ENCODE data around the gene IFT172.
"Not testable (repeated sequence)": the region's sequence is repeated elsewhere in the genome, so short reads cannot be mapped to it uniquely, and the experiment has no call there.

GRCh38 chr2:27538839-27539450 is 49.4 kb upstream of the IFT172 start:
- TF ChIP-seq CTCF (IDR thresholded peaks at IDR 0.05; ENCODE audit: borderline replicate concordance, extremely low read depth, low read length, poor library complexity, severe bottlenecking); EZH2 (IDR thresholded peaks at IDR 0.05; ENCODE audit: borderline replicate concordance, low read depth, low read length, severe bottlenecking): not testable (repeated sequence)

Measured in DND-41 (cell line).